Measurements from ENCODE around the gene BAAT. TPM values are rescaled to one million over a fixed set of nuclear protein-coding genes. Genes with fewer than 3 reads are reported as not detected.

Gene BAAT
- total and polyA plus RNA-seq, 2 of the 13 experiments (the other 11 are each of a cell fraction or from before 2014, with no cell fraction given) = 0.71 to 7.9 TPM

- TF ChIP-seq RERE (CRISPR knock-in tag; IDR thresholded peaks at IDR 0.05; ENCODE audit: low read depth) = 0 out of 2 replicates have a peak, but pooled peaks have one; percentile 10
- no peak for TF ChIP-seq KLF9 (CRISPR knock-in tag; IDR thresholded peaks at IDR 0.05; ENCODE audit: low read depth)
- no peak for TF ChIP-seq ZNF800 (CRISPR knock-in tag; IDR thresholded peaks at IDR 0.05)
- peak; percentile 79 for TF ChIP-seq ZNF136 (CRISPR knock-in tag; IDR thresholded peaks at IDR 0.05; ENCODE audit: low read depth)
- no peak for TF ChIP-seq KMT2A (CRISPR knock-in tag; IDR thresholded peaks at IDR 0.05)
- no peak for TF ChIP-seq HMG20A (CRISPR knock-in tag; IDR thresholded peaks at IDR 0.05; ENCODE audit: borderline replicate concordance)
- TF ChIP-seq ZSCAN12 (CRISPR knock-in tag; IDR thresholded peaks at IDR 0.05) = no peak
- TF ChIP-seq ZNF264 (CRISPR knock-in tag; IDR thresholded peaks at IDR 0.05) = 0 out of 2 replicates have a peak, but pooled peaks have one; percentile 21
- TF ChIP-seq ZNF768 (CRISPR knock-in tag; IDR thresholded peaks at IDR 0.05) = no peak
- no peak for TF ChIP-seq ATAD3A (CRISPR knock-in tag; IDR thresholded peaks at IDR 0.05)
- TF ChIP-seq IKZF5 (CRISPR knock-in tag; IDR thresholded peaks at IDR 0.05) = 0 out of 2 replicates have a peak, but pooled peaks have one; percentile 12
- TF ChIP-seq ZBTB38 (CRISPR knock-in tag; IDR thresholded peaks at IDR 0.05) = peak; percentile 88
- peak; percentile 64; the same call in 1 of the 2 replicates for TF ChIP-seq ZNF34 (CRISPR knock-in tag; IDR thresholded peaks at IDR 0.05; ENCODE audit: borderline replicate concordance)
- TF ChIP-seq IKZF4 (CRISPR knock-in tag; IDR thresholded peaks at IDR 0.05; ENCODE audit: borderline replicate concordance, low read depth, not compliant biosample characterization) = peak; percentile 80
- 0 out of 2 replicates have a peak, but pooled peaks have one; percentile 45 for TF ChIP-seq ZNF512B (CRISPR knock-in tag; IDR thresholded peaks at IDR 0.05; ENCODE audit: borderline replicate concordance)
Measured at GRCh38 chr9:101354765-101355708, 29.8 kb downstream of the BAAT start (continued).

Measured in HepG2 (cell line).